ENCODE results near the gene CCDC74A.
"Not testable (repeated sequence)": the region's sequence is repeated elsewhere in the genome, so short reads cannot be mapped to it uniquely, and the experiment has no call there.

The CCDC74A gene

DNA sequence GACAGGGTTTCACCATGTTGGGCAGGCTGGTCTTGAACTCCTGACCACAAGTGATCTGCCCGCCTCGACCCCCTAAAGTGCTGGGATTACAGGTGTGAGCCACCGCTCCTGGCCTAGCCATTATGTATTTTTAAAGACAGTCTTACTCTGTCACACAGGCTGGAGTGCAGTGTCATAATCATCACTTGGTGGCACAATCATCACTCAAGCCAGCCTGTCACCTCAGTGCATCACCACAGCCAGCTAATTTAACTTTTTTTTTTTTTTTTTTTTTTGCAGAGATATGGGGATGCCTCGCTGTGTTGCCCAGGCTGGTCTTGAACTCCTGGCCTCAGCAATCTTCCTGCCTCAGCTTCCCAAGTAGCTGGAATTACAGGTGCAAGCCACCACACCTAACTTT, 24.1 kb upstream of the CCDC74A start:
- not testable (repeated sequence) for H3K27ac ChIP-seq; H3K9me3 ChIP-seq (replicated peaks in 1 of 11); H3K4me2 ChIP-seq; H3K9ac ChIP-seq; H3K27me3 ChIP-seq; H3K4me3 ChIP-seq; H3K4me1 ChIP-seq
- Histone ChIP-seq H4K20me1 (peaks cover 0 to 16% (median 0%) of the 10 kb centered on the region in 11 experiments; a peak in 6 of 22 replicates), H3K36me3 (peaks cover 52 to 89% (median 67%) of the 10 kb centered on the region in 11 experiments)

DNA sequence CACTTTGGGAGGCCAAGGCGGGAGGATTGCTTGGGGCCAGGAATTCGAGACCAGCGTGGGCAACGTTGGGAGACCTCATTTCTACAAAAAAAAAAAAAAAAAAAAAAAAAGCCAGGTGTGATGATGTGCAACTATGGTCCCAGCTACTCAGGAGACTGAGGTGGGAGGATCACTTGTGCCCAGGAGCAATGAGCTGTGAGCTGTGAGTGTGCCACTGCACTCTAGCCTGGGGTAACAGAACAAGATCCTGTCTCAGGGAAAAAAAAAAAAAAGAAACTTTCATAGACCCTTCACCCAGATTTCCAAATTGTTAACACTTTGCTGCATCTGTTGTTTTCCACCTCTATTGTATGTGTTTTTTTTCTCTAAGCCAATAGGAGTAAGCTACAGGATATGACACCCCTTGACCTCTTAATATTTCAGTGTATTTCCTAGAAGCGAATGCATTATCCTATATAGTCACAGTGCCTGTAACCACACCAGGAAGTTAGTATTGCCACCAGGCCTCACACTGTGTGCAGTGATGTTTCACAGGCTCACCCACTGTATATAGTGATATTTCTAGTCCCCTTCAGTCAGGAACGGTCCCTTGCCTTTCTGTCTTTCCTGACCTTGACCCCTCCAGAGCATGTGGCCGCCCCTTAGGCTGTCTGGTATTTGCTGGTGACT, 23.5 kb upstream of the CCDC74A start:
- H3K36me3 ChIP-seq = peaks cover 53 to 87% (median 71%) of the 10 kb centered on the region in 11 experiments
- H3K9me3 ChIP-seq (replicated peaks in 1 of 11); H3K9ac ChIP-seq; H3K4me1 ChIP-seq; H3K27ac ChIP-seq; H3K27me3 ChIP-seq; H3K4me2 ChIP-seq; H4K20me1 ChIP-seq; H3K4me3 ChIP-seq: not testable (repeated sequence)

DNA sequence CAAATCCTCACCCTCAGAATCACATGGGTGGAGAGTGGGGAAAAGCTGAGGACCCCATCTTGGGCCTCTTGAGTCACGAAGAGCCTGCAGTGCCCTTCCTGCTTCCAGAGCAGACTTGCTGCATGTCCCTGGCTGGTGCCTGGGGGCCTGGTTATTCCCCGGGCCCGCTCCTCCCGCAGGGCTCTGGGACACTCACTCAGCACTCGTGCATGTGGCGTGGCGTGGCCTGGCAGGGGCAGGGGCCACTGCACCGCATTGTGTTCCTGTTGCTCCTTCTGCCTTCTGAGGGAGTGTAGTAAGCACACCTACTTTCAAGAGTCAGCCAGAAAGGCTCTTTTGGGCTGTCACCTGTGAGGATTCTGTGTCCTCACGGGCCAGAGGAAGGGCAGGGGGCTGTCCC, 18.1 kb upstream of the CCDC74A start:
- Histone ChIP-seq H3K9me3 (replicated peaks in 1 of 11) (no peaks in the 10 kb centered on the region), H3K27ac (no peak overlapping the region), H4K20me1 (peaks cover 0 to 41% (median 30%) of the 10 kb centered on the region in 11 experiments; a peak in 20 of 22 replicates), H3K9ac (no peak overlapping the region), H3K36me3 (peaks cover 22 to 59% (median 37%) of the 10 kb centered on the region in 11 experiments; a peak in 21 of 22 replicates), H3K4me2 (no peak overlapping the region), H3K4me1 (peaks cover 14 to 41% (median 24%) of the 10 kb centered on the region in 10 experiments), H3K27me3 (no peaks in the 10 kb centered on the region), H3K4me3 (no peak overlapping the region)
- no peak for TF ChIP-seq Cebpa-rat (IDR thresholded peaks at IDR 0.05)

DNA sequence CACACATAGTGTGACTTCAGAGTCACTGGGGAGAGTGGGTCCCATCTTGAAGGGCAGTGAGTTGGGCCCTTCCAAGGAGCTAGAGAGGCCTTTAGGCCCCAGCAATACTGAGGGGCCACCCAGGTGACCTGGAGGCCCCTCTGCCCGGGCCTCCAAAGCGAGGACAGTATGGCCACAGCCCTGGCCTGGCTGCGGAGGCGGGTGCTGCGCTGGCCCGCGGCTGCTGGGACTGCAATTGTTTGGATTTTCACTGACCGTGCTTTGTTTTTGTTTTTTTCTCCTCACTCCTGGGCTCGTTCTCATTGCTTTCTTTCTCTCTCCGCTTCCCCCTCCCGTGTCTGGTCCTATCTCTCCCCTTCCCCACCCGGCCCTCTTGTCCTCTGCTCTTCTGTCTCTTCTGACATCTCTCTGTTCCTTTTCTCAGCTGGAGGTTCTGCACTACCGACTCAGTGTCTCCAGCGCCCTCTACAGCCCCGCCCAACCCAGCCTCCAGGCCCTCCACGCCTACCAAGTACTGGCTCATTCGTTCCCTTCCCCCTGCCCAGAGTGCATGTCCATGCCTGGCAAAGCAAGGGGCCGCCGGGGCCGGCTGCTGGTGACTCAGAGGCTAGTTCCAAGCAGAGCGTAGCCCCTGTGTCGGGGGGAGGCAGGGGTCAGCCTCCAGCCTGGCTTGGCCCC, 16.3 kb upstream of the CCDC74A start:
- H3K27me3 ChIP-seq; H3K4me3 ChIP-seq; H3K27ac ChIP-seq; H3K9me3 ChIP-seq (replicated peaks in 1 of 11); H3K9ac ChIP-seq: not testable (repeated sequence)
- Histone ChIP-seq H4K20me1 (peaks cover 0 to 60% (median 46%) of the 10 kb centered on the region in 11 experiments; a peak in 20 of 22 replicates), H3K4me1 (peaks cover 21 to 59% (median 38%) of the 10 kb centered on the region in 10 experiments), H3K36me3 (peaks cover 10 to 44% (median 23%) of the 10 kb centered on the region in 11 experiments; a peak in 21 of 22 replicates), H3K4me2 (peak overlapping the region in 1 of 11 experiments; percentile 25; a peak in 1 of 22 replicates)

DNA sequence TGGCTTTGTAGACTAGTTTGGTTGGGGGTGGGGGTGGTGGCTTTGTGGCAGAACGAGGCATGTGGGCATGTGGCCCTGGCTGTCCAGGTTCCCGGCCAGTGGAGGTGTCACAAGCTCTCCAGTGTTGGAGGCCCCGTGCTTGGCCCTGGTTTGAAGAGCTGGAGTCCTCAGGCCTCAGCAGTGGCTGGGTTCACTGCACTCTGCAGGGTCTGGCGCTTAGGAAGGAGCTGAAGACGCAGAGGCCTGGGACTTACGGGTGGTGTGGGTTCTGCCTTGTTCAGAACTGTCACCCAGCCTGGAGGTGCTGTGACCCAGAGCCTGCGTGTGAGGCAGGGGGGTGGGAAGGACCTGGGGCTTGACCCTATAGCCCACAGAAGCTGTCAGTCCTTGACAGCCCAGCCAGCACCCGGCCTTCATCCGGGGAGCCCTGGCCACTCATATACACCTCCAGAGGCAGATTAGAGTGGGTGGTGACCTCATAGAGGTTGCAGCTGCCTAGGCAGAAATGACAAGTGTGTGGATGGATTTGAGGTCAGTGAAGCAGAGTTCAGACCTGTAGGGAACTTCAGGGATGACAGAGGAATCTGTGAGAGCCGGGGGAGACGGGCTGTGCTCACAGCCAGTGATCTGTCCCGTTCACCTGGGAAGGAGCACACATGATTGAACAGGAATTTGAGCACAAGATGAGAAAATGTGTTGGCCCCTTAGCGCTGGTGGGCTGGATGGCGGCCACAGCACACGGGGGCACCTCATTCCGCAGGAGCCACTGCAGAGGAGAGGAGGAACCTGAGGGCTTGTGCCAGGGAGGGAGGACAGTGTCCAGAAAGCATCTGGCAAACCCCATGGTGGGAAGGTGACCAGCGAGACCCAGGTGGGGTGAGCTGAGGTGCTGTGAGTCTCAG, 15.5 kb upstream of the CCDC74A start:
- Histone ChIP-seq H3K4me2 (peak overlapping the region in 7 of 11 experiments; percentile 67 to 91 (median 81); a peak in 7 of 22 replicates), H3K36me3 (peaks cover 18 to 45% (median 26%) of the 10 kb centered on the region in 11 experiments), H4K20me1 (peaks cover 0 to 67% (median 52%) of the 10 kb centered on the region in 11 experiments; a peak in 20 of 22 replicates), H3K4me1 (peaks cover 21 to 61% (median 38%) of the 10 kb centered on the region in 10 experiments)
- not testable (repeated sequence) for H3K9me3 ChIP-seq (replicated peaks in 1 of 11); H3K4me3 ChIP-seq; H3K27ac ChIP-seq; H3K27me3 ChIP-seq; H3K9ac ChIP-seq

DNA sequence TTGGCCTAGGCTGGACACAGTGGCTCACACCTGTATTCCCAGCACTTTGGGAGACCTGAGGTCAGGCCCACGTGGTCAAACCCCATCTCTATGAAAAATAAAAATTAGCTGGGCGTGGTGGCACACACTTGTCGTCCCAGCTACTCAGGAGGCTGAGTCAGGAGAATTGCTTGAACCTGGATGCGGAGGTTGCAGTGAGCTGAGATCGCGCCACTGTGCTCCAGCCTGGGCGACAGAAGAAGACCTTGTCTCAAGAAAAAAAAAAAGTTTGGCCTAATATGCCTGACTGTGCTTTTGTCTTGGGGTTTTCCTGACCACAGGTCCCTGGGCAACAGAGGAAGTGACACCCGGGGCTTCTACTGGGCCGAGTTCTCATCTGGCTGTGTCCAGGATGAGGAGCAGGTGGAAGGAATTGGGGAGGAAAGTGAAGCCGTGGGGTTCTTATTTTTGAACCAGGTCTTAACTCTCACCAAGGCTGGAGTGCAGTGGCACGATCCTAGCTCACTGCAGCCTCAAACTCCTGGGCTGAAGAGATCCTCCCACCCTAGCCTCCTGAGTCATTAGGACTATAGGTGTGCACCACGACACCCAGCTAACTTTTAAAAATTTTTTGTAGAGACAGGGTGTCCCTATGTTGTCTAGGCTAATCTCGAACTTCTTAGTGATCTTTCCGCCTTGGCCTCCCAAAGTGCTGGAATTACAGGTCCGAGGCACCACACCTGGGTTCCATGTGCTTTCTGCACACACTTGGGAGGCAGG, 13.1 kb upstream of the CCDC74A start:
- H3K9ac ChIP-seq = peak overlapping the region in 6 of 11 experiments; percentile 28 to 61 (median 57); a peak in 5 of 22 replicates
- peak overlapping the region; percentile 67 to 91 (median 86) for H3K4me2 ChIP-seq
- not testable (repeated sequence) for H3K4me3 ChIP-seq; H3K9me3 ChIP-seq (replicated peaks in 1 of 11); H3K27me3 ChIP-seq
- H3K36me3 ChIP-seq = peaks cover 22 to 47% (median 24%) of the 10 kb centered on the region in 11 experiments
- peaks cover 21 to 59% (median 38%) of the 10 kb centered on the region in 10 experiments for H3K4me1 ChIP-seq
- peaks cover 0 to 71% (median 54%) of the 10 kb centered on the region in 11 experiments; a peak in 20 of 22 replicates for H4K20me1 ChIP-seq
- H3K27ac ChIP-seq = peak overlapping the region in 9 of 11 experiments; percentile 8 to 61 (median 27); a peak in 8 of 22 replicates

DNA sequence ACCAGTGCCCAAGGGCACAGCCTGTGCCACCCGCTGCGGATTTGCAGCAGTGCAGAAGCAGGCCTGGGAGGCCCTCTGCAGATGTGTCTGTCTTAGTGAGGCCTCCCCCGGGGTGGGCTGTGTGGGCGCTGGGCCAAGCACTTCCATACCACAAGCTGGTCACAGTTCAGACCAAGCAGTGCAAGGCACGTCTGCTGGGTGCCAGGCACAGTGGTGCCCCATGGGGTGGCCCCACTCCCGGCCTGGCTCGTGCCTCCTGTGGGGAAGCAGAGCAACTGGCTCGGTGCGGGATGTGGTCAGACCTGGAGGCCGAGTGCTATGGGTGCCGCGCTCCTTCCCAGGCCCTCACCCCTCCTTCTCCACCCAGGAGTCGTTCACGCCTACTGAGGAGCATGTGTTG, 12.5 kb upstream of the CCDC74A start:
- peaks cover 22 to 47% (median 28%) of the 10 kb centered on the region in 11 experiments for H3K36me3 ChIP-seq
- H3K9me3 ChIP-seq (replicated peaks in 1 of 11); H3K27me3 ChIP-seq; H3K9ac ChIP-seq; H3K4me3 ChIP-seq: not testable (repeated sequence)
- 0 out of 22 replicates have a peak overlapping the region, but pooled peaks of 2 of the 11 experiments have one; percentile 21 to 22 for H3K27ac ChIP-seq
- H4K20me1 ChIP-seq = peaks cover 0 to 70% (median 54%) of the 10 kb centered on the region in 11 experiments; a peak in 20 of 22 replicates
- H3K4me2 ChIP-seq = peak overlapping the region in 8 of 11 experiments; percentile 79 to 91 (median 86); a peak in 14 of 22 replicates
- peaks cover 21 to 55% (median 36%) of the 10 kb centered on the region in 10 experiments for H3K4me1 ChIP-seq

DNA sequence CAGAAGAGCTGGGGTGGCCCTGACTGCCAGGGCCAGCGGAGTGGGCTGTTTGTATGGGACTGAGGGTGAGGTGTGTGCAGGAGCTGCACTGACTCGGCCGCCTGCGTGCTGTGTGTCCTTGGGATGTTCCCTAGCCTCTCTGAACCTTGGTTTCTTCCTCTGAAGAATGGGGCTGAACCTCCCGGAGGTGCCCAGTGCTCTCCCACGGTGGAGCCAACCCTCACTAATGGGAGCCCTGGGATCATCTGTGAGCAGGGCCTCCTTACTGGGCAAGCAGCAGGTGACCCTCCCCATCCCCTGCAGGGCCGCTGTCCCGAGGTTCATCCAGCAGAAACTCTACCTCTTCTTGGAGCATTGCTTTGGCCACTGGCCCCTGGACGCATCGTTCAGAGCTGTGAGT, 11.7 kb upstream of the CCDC74A start:
- Histone ChIP-seq H4K20me1 (peaks cover 0 to 63% (median 53%) of the 10 kb centered on the region in 11 experiments; a peak in 20 of 22 replicates), H3K4me2 (peak overlapping the region in 5 of 11 experiments; percentile 30 to 91 (median 53); a peak in 8 of 22 replicates), H3K9me3 (replicated peaks in 1 of 11) (no peaks in the 10 kb centered on the region), H3K27ac (no peak overlapping the region), H3K27me3 (no peaks in the 10 kb centered on the region), H3K4me3 (no peak overlapping the region), H3K36me3 (peaks cover 29 to 54% (median 33%) of the 10 kb centered on the region in 11 experiments), H3K4me1 (peaks cover 21 to 53% (median 35%) of the 10 kb centered on the region in 10 experiments), H3K9ac (no peak overlapping the region)
- TF ChIP-seq Cebpa-rat (IDR thresholded peaks at IDR 0.05) = no peak

DNA sequence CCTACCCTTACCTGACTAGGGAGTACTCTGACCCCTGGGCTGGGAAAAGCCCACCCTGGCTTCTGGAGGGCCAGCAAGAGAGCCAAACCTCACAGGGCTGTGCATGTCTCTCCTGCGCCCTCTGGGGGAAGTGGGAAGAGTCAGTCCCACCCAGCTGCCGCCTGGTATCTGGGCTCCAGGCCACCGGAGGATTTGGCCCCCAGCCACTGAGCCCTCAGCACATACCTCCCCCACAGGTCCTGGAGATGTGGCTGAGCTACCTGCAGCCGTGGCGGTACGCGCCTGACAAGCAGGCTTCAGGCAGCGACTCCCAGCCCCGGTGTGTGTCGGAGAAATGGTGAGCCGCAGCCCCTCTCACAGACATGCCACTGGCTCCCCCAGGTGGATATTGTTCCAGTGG, 11.1 kb upstream of the CCDC74A start:
- H3K4me3 ChIP-seq; H3K27ac ChIP-seq; H3K27me3 ChIP-seq; H3K9ac ChIP-seq; H3K4me2 ChIP-seq; H3K9me3 ChIP-seq (replicated peaks in 1 of 11): not testable (repeated sequence)
- Histone ChIP-seq H4K20me1 (peaks cover 0 to 60% (median 51%) of the 10 kb centered on the region in 11 experiments; a peak in 20 of 22 replicates), H3K36me3 (peaks cover 29 to 53% (median 34%) of the 10 kb centered on the region in 11 experiments), H3K4me1 (peaks cover 21 to 50% (median 34%) of the 10 kb centered on the region in 10 experiments)

All from BLaER1 treated with 17β-estradiol and CSF1 and Interleukin-3, amounts not matched to agents 10 nM and 100 nM (cell line).